ENCODE data around the gene PPP1R11. TPM values are rescaled to one million over a fixed set of nuclear protein-coding genes. Genes with fewer than 3 reads are reported as not detected.

The PPP1R11 gene
- total and polyA plus RNA-seq, 2 experiments from 2014 or later = 19.6 to 26.6 TPM

- peak; percentile 72 to 92 for TF ChIP-seq CTCF (conservative IDR thresholded peaks at IDR 0.05; ENCODE audit: low read depth in 2 of 2)
Measured at GRCh38 chr6:30102970-30103871, 36.2 kb downstream of the PPP1R11 start (continued).

GRCh38 chr6:30103872-30104179 is 36.8 kb downstream of the PPP1R11 start:
- H3K27ac ChIP-seq (ENCODE audit: low read depth) = no peak overlapping the region
- Mint-ChIP-seq H3K27ac (no peak overlapping the region), H3K4me1 (peaks cover 34% of the 10 kb centered on the region), H3K9me3 (no peaks in the 10 kb centered on the region; the same call in 2 of the 3 replicates), H3K27me3 (ENCODE audit: insufficient read depth, low read depth, poor library complexity) (peaks cover 61% of the 10 kb centered on the region), H3K4me3 (peak overlapping the region; percentile 81), H3K36me3 (ENCODE audit: low read depth) (no peaks in the 10 kb centered on the region; the same call in 2 of the 3 replicates)
- DNase-seq (ENCODE audit: low spot score) = no peak
- TF ChIP-seq CTCF (conservative IDR thresholded peaks at IDR 0.05; ENCODE audit: low read depth in 2 of 2) (peak in 1 of 2 experiments; percentile 37; a peak in 1 of 4 replicates), ZNF331 (CRISPR knock-in tag; IDR thresholded peaks at IDR 0.05; ENCODE audit: low read depth) (no peak)
- no peaks in the 10 kb centered on the region for H3K79me2 ChIP-seq (replicated peaks; ENCODE audit: insufficient read depth)
- peaks cover 28% of the 10 kb centered on the region for H3K4me1 ChIP-seq (ENCODE audit: insufficient read depth)
- no peaks in the 10 kb centered on the region for H3K9me2 ChIP-seq (ENCODE audit: insufficient read depth)
- H3K36me3 ChIP-seq (ENCODE audit: insufficient read depth) = no peaks in the 10 kb centered on the region
- peaks cover 5% of the 10 kb centered on the region; the same call in 1 of the 2 replicates for H3F3A ChIP-seq (replicated peaks; ENCODE audit: low read depth)
- peak overlapping the region; percentile 99 for H2AFZ ChIP-seq
- ATAC-seq = no peak
- peak overlapping the region; percentile 95 for H3K4me2 ChIP-seq
- no peaks in the 10 kb centered on the region for H4K20me1 ChIP-seq (replicated peaks; ENCODE audit: insufficient read depth)
- peaks cover 72% of the 10 kb centered on the region for H3K27me3 ChIP-seq (ENCODE audit: insufficient read depth)
- H3K4me3 ChIP-seq = peak overlapping the region; percentile 78

DNA sequence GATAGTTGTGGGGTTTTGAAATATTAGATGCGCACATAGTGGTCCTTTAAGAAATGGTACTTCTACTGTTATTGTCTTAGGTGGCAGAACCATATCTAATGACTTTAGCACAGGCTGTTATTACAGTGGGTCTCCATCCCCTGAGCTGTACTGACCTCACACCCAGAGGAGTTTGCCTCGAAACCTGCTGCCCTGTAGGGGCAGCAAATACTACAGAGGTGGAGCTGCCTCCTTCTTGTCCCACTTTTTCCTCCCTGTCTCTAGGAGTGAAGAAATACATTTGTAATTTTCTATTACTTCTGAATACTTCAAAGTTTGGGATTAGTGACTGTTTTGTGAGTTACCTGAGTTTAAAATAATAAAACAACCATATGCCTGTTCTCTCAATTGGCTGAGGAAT is 37.7 kb downstream of the PPP1R11 start:
- H3K36me3 Mint-ChIP-seq (ENCODE audit: low read depth) = no peaks in the 10 kb centered on the region; the same call in 2 of the 3 replicates
- Histone ChIP-seq H3K79me2 (replicated peaks; ENCODE audit: insufficient read depth) (no peaks in the 10 kb centered on the region), H2AFZ (no peak overlapping the region; the same call in 1 of the 2 replicates), H3K4me1 (ENCODE audit: insufficient read depth) (peaks cover 26% of the 10 kb centered on the region), H3K36me3 (ENCODE audit: insufficient read depth) (no peaks in the 10 kb centered on the region), H3K4me3 (no peak overlapping the region), H3K27ac (ENCODE audit: low read depth) (no peak overlapping the region), H3F3A (replicated peaks; ENCODE audit: low read depth) (peaks cover 5% of the 10 kb centered on the region; the same call in 1 of the 2 replicates), H4K20me1 (replicated peaks; ENCODE audit: insufficient read depth) (no peaks in the 10 kb centered on the region), H3K9me2 (ENCODE audit: insufficient read depth) (no peaks in the 10 kb centered on the region), H3K27me3 (ENCODE audit: insufficient read depth) (peaks cover 70% of the 10 kb centered on the region), H3K4me2 (no peak overlapping the region)
- no peak overlapping the region for H3K4me3 Mint-ChIP-seq
- no peak overlapping the region for H3K27ac Mint-ChIP-seq
- no peaks in the 10 kb centered on the region; the same call in 2 of the 3 replicates for H3K9me3 Mint-ChIP-seq
- TF ChIP-seq EZH2phosphoT487 (IDR thresholded peaks at IDR 0.05; ENCODE audit: unreplicated experiment) (no peak), CTCF (conservative IDR thresholded peaks at IDR 0.05; ENCODE audit: low read depth in 2 of 2) (peak; percentile 30 to 34; a peak in 3 of 4 replicates)
- ATAC-seq (no peak), DNase-seq (ENCODE audit: low spot score) (peak; percentile 43)
- H3K27me3 Mint-ChIP-seq (ENCODE audit: insufficient read depth, low read depth, poor library complexity) = peaks cover 53% of the 10 kb centered on the region
- peaks cover 33% of the 10 kb centered on the region for H3K4me1 Mint-ChIP-seq
